MM.1S (cell line): ENCODE data around the gene USP54.

Experiments used
- CTCF ChIP-seq: fragments of 300-600 bp; sonication (generic); IDR thresholded peaks from 2 replicates; pipeline ENCODE4 v1.5.1; 2016; ENCODE audit warnings: antibody characterized with exemption, low read length, mixed read lengths
- EZH2 ChIP-seq: fragments of 300-600 bp; sonication (generic); optimal IDR thresholded peaks from 2 replicates; pipeline ENCODE3; 2017; ENCODE audit warnings: low read depth, mild to moderate bottlenecking, antibody characterized with exemption, low read length, mixed read lengths
- EZH2phosphoT487 ChIP-seq: fragments of 300-600 bp; sonication (generic); IDR thresholded peaks from 2 replicates; pipeline ENCODE4 v1.6.1; 2018; ENCODE audit warnings: antibody characterized with exemption, low read length

GRCh38 chr10:73625884-73626752 is 35.0 kb upstream of the USP54 start:
- TF ChIP-seq CTCF, result no peak
- no peak for TF ChIP-seq EZH2phosphoT487
- no peak for TF ChIP-seq EZH2
